K562 (cell line): ENCODE data around the gene TFEB. TPM values are rescaled to one million over a fixed set of nuclear protein-coding genes. Genes with fewer than 3 reads are reported as not detected.

Experiments
- CTBP1 ChIP-seq: fragments of 450-650 bp; IDR thresholded peaks from 2 replicates; pipeline ENCODE4 v1.6.1; 2016; ENCODE audit warnings: borderline replicate concordance
- MEF2D ChIP-seq: conservative IDR thresholded peaks from 2 replicates; pipeline ENCODE4 v1.6.1; 2016; ENCODE audit warnings: low read depth, missing genetic modification characterization, missing compliant biosample characterization
- PML ChIP-seq: IDR thresholded peaks from 2 replicates; pipeline ENCODE4 v1.6.1; 2012; ENCODE audit warnings: low read length, inconsistent platforms
- POLR3G ChIP-seq: IDR thresholded peaks from 2 replicates; pipeline ENCODE4 v1.6.1; 2011; ENCODE audit not compliant: insufficient read length, insufficient replicate concordance; ENCODE audit errors: extremely low read depth
- RFX1 ChIP-seq: fragments of 450-650 bp; IDR thresholded peaks from 2 replicates; pipeline ENCODE4 v1.6.1; 2016; ENCODE audit warnings: mild to moderate bottlenecking, moderate library complexity
- SIN3A ChIP-seq, 2 experiments: fragments of 150-350 bp in 1 of 2; IDR thresholded peaks; 2 replicates each; pipeline ENCODE4 v1.6.1; 2011 to 2016; ENCODE audit warnings: borderline replicate concordance in 2 of 2, low read depth in 2 of 2, low read length in 2 of 2, mild to moderate bottlenecking in 2 of 2, moderate library complexity in 2 of 2; ENCODE audit not compliant: control insufficient read depth in 1 of 2
- TAF15 ChIP-seq: fragments of 200-400 bp; formaldehyde crosslinking; IDR thresholded peaks from 2 replicates; pipeline ENCODE4 v1.6.1; 2017; ENCODE audit warnings: mild to moderate bottlenecking, low read depth, low read length, moderate library complexity
- TAF7 ChIP-seq: fragments of 450-650 bp; IDR thresholded peaks from 2 replicates; pipeline ENCODE4 v1.6.1; 2016; ENCODE audit warnings: missing genetic modification characterization, missing compliant biosample characterization
- TAL1 ChIP-seq: fragments of 450-650 bp; IDR thresholded peaks from 2 replicates; pipeline ENCODE4 v1.6.1; 2016; ENCODE audit warnings: mild to moderate bottlenecking
- ZNF23 ChIP-seq: fragments of 250-450 bp; sonication (Bioruptor Pico); IDR thresholded peaks from 2 replicates; pipeline ENCODE4 v1.4.0; 2020; ENCODE audit warnings: mild to moderate bottlenecking
- polyA plus RNA-seq, 8 experiments: library from polyadenylated mRNA; depleted of rRNA in 4 of 8; stranded (reverse) in 5 of 8; unstranded in 3 of 8; fragments of >200 nt; fragmentation: Nextera tagmentation in 2 of 8; fragmentation: Illumina TruSeq in 1 of 8; extraction: Ambion mirVana in 2 of 8; extraction: Trizol in 1 of 8; gene quantifications; 2 replicates each; pipeline versions ENCODE4 v1.2.1 to v1.2.3, GENCODE V29; 2011 to 2014; ENCODE audit warnings: inconsistent platforms in 1 of 8, missing spikeins in 1 of 8
- total RNA-seq, 7 experiments: library from RNA; depleted of rRNA in 6 of 7; stranded (reverse); fragments of >200 nt in 6 of 7; fragmentation: Illumina TruSeq in 2 of 7; extraction: Trizol in 2 of 7; gene quantifications; 2 replicates each; pipeline versions ENCODE4 v1.2.1 to v1.2.3, GENCODE V29; 2011 to 2021; ENCODE audit warnings: low replicate concordance in 1 of 7
- TF ChIP-seq, protein P1 (sequence below): fragments of 200-800 bp; sonication (Bioruptor generic); IDR thresholded peaks from 2 replicates; pipeline ENCODE4 v1.6.1; 2016; ENCODE audit warnings: missing genetic modification characterization, missing compliant biosample characterization
- TF ChIP-seq, protein P2 (sequence below): fragments of 150-350 bp; conservative IDR thresholded peaks from 2 replicates; pipeline ENCODE4 v1.6.1; 2014; ENCODE audit warnings: low read length
- TF ChIP-seq, protein P3 (sequence below), 2 experiments: IDR thresholded peaks; 2 replicates each; pipeline ENCODE4 v1.6.1; 2011; ENCODE audit warnings: borderline replicate concordance in 1 of 2, control low read depth in 1 of 2, low read depth in 1 of 2, low read length in 1 of 2, mild to moderate bottlenecking in 1 of 2, mixed read lengths in 1 of 2, moderate library complexity in 1 of 2; ENCODE audit not compliant: insufficient read depth in 1 of 2, insufficient read length in 1 of 2, poor library complexity in 1 of 2, severe bottlenecking in 1 of 2; ENCODE audit errors: extremely low read depth in 1 of 2
- TF ChIP-seq, protein P4 (sequence below): fragments of 450-650 bp; IDR thresholded peaks from 2 replicates; pipeline ENCODE4 v1.6.1; 2018; ENCODE audit warnings: mild to moderate bottlenecking, low read depth; ENCODE audit not compliant: partially characterized antibody

TFEB gene
- total and polyA plus RNA-seq, 9 of the 15 experiments (the other 6 are each of a cell fraction or from before 2014, with no cell fraction given): 0.04 to 4.7 (median 2.0) TPM

DNA sequence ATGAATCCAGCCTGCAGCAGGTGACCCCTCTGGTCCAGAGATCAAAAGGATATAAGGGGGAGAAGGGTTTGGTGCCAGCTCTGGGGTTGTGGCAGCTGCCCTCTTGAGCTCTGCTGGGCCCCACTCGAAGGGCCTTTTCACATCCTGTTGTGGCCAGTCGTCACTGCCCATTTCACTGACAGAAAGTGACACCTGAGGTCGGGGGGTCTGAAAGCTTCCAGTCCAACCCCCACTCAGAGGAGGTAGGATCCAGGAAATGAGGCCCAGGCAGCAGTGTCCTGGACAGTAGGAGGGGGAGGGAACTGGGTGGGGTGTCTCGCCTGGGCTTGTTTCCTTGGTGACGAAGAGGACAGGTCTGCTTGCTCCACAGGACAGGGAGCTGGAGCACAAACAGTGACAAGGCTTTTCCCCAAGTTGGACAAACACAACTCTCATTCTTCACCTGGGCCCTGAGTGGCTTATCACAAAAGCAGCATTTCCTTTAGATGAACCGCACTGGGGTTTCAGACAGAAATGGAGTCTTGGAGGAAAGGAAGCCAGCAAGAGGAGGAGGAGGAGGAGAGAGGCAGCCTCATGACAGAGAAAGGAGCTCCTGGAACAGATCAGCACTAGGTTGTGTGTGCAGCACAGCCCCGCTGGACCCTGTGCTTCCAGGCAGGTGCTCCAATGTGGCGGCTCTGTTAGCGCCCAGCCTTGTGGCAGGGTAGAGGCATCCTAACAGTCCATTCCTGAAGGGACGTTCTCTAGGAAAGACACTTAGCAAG, 33.3 kb upstream of the TFEB start (continued):
- TF ChIP-seq, protein P1, sequence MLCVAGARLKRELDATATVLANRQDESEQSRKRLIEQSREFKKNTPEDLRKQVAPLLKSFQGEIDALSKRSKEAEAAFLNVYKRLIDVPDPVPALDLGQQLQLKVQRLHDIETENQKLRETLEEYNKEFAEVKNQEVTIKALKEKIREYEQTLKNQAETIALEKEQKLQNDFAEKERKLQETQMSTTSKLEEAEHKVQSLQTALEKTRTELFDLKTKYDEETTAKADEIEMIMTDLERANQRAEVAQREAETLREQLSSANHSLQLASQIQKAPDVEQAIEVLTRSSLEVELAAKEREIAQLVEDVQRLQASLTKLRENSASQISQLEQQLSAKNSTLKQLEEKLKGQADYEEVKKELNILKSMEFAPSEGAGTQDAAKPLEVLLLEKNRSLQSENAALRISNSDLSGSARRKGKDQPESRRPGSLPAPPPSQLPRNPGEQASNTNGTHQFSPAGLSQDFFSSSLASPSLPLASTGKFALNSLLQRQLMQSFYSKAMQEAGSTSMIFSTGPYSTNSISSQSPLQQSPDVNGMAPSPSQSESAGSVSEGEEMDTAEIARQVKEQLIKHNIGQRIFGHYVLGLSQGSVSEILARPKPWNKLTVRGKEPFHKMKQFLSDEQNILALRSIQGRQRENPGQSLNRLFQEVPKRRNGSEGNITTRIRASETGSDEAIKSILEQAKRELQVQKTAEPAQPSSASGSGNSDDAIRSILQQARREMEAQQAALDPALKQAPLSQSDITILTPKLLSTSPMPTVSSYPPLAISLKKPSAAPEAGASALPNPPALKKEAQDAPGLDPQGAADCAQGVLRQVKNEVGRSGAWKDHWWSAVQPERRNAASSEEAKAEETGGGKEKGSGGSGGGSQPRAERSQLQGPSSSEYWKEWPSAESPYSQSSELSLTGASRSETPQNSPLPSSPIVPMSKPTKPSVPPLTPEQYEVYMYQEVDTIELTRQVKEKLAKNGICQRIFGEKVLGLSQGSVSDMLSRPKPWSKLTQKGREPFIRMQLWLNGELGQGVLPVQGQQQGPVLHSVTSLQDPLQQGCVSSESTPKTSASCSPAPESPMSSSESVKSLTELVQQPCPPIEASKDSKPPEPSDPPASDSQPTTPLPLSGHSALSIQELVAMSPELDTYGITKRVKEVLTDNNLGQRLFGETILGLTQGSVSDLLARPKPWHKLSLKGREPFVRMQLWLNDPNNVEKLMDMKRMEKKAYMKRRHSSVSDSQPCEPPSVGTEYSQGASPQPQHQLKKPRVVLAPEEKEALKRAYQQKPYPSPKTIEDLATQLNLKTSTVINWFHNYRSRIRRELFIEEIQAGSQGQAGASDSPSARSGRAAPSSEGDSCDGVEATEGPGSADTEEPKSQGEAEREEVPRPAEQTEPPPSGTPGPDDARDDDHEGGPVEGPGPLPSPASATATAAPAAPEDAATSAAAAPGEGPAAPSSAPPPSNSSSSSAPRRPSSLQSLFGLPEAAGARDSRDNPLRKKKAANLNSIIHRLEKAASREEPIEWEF: no peak
- TF ChIP-seq TAL1 (peak; percentile 27; the same call in 1 of the 2 replicates), SIN3A (IDR thresholded peaks at IDR 0.05; ENCODE audit: borderline replicate concordance in 2 of 2, control insufficient read depth in 1 of 2, low read depth in 2 of 2, low read length in 2 of 2) (no peak), MEF2D (tag) (no peak), CTBP1 (peak; percentile 63), POLR3G (no peak), ZNF23 (no peak), PML (no peak), TAF7 (no peak), TAF15 (no peak), RFX1 (peak; percentile 86)
- TF ChIP-seq, protein P2, sequence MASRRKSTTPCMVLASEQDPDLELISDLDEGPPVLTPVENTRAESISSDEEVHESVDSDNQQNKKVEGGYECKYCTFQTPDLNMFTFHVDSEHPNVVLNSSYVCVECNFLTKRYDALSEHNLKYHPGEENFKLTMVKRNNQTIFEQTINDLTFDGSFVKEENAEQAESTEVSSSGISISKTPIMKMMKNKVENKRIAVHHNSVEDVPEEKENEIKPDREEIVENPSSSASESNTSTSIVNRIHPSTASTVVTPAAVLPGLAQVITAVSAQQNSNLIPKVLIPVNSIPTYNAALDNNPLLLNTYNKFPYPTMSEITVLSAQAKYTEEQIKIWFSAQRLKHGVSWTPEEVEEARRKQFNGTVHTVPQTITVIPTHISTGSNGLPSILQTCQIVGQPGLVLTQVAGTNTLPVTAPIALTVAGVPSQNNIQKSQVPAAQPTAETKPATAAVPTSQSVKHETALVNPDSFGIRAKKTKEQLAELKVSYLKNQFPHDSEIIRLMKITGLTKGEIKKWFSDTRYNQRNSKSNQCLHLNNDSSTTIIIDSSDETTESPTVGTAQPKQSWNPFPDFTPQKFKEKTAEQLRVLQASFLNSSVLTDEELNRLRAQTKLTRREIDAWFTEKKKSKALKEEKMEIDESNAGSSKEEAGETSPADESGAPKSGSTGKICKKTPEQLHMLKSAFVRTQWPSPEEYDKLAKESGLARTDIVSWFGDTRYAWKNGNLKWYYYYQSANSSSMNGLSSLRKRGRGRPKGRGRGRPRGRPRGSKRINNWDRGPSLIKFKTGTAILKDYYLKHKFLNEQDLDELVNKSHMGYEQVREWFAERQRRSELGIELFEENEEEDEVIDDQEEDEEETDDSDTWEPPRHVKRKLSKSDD: no peak
- TF ChIP-seq, protein P3, sequence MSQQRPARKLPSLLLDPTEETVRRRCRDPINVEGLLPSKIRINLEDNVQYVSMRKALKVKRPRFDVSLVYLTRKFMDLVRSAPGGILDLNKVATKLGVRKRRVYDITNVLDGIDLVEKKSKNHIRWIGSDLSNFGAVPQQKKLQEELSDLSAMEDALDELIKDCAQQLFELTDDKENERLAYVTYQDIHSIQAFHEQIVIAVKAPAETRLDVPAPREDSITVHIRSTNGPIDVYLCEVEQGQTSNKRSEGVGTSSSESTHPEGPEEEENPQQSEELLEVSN (IDR thresholded peaks at IDR 0.05; ENCODE audit: borderline replicate concordance in 1 of 2, extremely low read depth in 1 of 2, insufficient read depth in 1 of 2, insufficient read length in 1 of 2, low read depth in 1 of 2, low read length in 1 of 2, poor library complexity in 1 of 2, severe bottlenecking in 1 of 2): no peak
- TF ChIP-seq, protein P4, sequence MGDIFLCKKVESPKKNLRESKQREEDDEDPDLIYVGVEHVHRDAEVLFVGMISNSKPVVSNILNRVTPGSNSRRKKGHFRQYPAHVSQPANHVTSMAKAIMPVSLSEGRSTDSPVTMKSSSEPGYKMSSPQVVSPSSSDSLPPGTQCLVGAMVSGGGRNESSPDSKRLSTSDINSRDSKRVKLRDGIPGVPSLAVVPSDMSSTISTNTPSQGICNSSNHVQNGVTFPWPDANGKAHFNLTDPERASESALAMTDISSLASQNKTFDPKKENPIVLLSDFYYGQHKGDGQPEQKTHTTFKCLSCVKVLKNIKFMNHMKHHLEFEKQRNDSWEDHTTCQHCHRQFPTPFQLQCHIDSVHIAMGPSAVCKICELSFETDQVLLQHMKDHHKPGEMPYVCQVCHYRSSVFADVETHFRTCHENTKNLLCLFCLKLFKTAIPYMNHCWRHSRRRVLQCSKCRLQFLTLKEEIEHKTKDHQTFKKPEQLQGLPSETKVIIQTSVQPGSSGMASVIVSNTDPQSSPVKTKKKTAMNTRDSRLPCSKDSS: no peak
